ENCODE measurements around the gene CELF4.

CELF4 gene

GRCh38 chr18:37422116-37422515, 143.5 kb downstream of the CELF4 start:
- DNase-seq (ENCODE audit: low spot score), result no peak
- no peak for FAIRE-seq

GRCh38 chr18:37421341-37422077, 144.1 kb downstream of the CELF4 start:
- DNase-seq (ENCODE audit: low spot score) (peak; percentile 5), FAIRE-seq (no peak)

DNA sequence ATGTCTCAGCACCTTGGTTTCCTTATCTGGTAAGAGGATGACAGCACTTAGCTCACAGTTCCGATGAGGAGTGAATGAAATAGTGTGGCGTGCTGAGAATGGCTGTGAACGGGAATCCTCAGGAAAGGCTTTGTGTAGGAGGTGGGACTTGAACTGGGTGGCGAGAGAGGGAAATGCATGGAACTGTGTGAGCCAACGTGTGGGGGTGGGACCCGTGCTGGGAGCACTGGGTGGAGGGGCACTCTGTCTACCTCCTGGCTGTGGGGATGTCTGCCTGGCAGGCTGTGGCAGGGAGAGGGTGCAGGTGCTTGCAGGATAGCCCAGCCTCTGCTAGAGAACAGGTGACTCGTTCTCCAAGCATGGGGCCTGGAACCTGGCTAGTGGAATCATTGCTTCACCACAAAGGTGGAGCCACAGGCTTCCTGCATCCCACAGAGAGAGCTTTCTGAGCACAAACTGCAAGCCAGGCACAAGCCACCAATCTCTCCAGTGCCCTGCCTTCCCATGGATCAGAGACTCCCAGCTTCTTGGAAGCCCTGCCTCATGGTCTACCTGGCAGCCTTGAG, 145.2 kb downstream of the CELF4 start:
- DNase-seq (ENCODE audit: low spot score), result peak; percentile 6
- no peak for FAIRE-seq

DNA sequence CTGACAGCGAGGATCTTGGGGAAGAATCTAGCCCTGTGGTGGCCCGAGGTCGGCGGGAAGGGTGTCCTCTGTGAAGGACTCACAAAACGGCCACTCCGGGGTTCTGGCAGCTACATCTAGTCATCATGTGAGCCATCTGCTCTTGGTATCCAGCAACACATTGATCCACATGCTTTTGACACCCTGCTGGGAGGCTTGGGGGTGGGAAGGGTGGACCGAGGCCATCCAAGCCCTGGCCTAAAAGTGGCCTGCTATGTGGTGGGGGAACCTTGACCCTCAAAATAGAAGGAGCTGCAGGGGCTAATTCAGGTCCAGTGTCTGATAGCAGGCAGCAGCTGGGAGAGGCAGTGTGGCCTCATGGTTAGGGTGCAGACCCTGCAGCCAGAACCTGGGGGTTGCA, 145.7 kb downstream of the CELF4 start:
- FAIRE-seq, result no peak

DNA sequence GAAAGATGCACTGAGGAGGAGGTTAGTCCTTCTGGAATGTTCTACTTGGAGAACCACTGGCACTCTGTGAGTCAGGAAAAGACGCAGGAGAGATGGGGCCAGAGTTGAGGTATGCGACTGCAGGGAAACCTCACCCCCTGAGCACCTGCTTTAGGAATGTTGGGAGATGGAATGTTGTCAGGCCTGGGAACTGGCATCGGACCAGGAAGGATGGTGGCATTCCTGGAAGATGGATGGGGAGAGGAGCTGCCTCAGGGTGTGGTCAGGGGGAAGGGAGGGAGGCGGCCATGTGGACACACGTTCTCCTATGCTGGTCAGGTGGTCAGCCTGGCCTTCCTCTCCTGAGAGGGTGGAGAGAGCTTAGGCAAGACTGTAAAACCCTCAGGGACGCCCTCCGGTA, 146.3 kb downstream of the CELF4 start:
- DNase-seq (ENCODE audit: low spot score) (peak; percentile 56), FAIRE-seq (no peak)

More for the DNA sequence above, 145.7 kb downstream of the CELF4 start:
- no peak for DNase-seq (ENCODE audit: low spot score)

DNA sequence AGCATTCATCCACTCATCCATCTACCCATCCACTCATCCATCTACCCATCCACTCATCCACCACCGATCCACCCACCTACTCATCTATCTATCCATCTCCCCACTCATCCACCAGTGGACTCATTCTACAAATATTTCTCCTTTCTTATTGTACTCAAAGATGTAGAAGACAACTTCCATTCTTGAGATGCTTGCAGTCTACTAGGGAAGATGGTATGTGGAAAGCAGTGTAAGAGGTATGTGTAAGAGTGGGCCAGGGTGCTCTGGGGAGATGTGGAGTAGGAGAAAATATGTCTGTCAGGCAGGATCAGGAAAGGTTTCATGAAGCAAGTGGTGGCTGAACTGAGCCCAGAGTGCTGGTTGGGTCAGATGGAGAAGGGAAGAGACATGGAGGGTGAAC, 150.8 kb downstream of the CELF4 start:
- DNase-seq (ENCODE audit: low spot score) (no peak), FAIRE-seq (no peak)

- FAIRE-seq (no peak), DNase-seq (ENCODE audit: low spot score) (no peak)
Observed at GRCh38 chr18:37412829-37413228, 152.8 kb downstream of the CELF4 start.

- FAIRE-seq (no peak), DNase-seq (ENCODE audit: low spot score) (no peak)
Observed at GRCh38 chr18:37412333-37412732, 153.3 kb downstream of the CELF4 start.

DNA sequence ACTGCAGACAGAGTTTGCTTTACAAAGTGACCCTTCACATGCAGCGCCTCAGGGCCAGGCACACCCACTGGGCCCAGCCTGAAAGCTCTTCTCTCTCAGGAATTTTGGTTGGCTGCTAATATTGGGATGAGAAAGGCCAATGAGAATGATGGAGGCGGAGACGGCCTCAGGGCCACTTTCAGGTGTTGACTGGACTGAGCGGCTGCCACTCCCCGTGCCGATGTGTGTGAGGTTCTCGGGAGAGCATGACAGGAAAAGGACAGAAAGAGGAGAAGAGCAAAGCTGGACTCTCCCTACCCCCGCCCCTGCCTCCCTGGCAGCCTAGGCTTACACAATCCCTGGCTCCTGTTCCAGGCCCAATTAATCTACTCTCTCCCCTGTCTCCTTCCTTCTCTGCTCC, 155.7 kb downstream of the CELF4 start:
- no peak for DNase-seq (ENCODE audit: low spot score)

DNA sequence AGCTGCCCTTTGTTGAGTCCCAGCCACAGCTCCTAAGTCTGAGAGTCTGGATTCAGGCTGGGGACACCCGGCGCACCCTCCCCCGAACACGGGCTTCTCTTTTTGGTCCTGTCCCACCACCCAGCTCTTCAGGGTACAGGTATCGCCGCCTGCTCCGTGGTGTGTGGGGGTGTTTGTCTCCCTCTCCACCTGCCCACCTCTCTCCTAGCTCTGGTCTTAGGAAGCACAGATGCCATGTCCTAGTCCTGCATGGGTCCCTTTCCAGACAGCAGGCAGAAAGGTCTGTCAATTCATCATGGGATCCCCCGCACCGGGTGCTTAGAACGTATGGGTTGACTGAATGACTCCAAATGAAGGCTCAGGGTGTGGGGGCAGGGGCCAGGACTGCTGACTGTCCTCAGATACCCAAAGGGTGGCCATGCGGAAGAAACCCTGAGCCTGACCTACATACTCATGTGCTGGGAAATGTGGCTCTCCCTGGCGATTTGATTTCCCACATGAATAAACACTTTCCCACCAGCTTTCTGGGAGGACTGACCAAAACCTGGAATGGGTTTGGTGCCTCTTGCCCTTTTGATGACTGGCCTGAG, 156.8 kb downstream of the CELF4 start:
- DNase-seq (ENCODE audit: low spot score), result no peak
- FAIRE-seq, result no peak

More for the DNA sequence above, 155.7 kb downstream of the CELF4 start:
- no peak for FAIRE-seq

GRCh38 chr18:37407571-37407970, 158.0 kb downstream of the CELF4 start:
- FAIRE-seq, result no peak

GRCh38 chr18:37405772-37406171, 159.8 kb downstream of the CELF4 start:
- DNase-seq (ENCODE audit: low spot score) (no peak), FAIRE-seq (no peak)

More at GRCh38 chr18:37407571-37407970, 158.0 kb downstream of the CELF4 start:
- DNase-seq (ENCODE audit: low spot score), result no peak

- DNase-seq (ENCODE audit: low spot score) (no peak), FAIRE-seq (no peak)
Observed at GRCh38 chr18:37405229-37405628, 160.4 kb downstream of the CELF4 start.

DNA sequence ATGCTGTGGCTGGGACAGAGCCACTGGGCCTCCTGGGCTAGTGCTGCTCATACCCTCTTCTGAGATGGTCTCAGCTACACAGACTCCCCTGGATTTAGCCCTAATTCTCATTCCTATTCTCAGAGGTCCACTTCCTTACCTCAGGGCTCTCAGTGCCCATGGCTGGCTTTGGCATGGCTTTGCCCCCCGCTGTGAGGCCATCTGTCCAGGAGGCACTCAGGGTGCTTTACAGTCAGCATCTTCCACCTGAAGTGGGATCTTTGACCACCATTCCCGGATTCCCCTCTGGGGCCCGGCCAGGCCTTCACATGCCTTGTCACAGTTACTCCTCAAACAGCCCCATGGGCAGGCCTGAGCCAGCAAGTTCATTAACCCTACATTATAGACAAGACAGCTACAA, 161.8 kb downstream of the CELF4 start:
- DNase-seq (ENCODE audit: low spot score) (no peak), FAIRE-seq (no peak)

GRCh38 chr18:37403100-37403781, 162.4 kb downstream of the CELF4 start:
- FAIRE-seq, result no peak
- DNase-seq (ENCODE audit: low spot score), result peak; percentile 63

DNA sequence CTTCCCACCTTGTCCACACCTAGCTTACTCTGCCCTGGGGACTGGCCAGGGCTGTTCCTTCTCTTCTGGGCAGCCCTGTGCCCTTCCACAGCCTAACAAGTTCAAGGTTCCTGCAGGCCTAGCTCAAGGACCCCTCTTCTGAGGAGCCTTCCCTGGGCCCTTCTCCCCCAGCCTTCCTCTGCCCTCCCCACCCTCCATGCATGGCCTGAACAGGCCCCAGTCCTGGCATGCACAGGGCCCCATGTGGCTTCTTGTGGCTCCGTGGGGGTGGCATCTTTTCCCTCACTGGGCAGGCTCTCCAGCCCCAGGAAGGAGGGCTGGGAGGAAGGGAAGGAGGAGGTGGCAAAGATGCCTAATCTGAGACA, 162.9 kb downstream of the CELF4 start:
- DNase-seq (ENCODE audit: low spot score) (no peak), FAIRE-seq (no peak)

DNA sequence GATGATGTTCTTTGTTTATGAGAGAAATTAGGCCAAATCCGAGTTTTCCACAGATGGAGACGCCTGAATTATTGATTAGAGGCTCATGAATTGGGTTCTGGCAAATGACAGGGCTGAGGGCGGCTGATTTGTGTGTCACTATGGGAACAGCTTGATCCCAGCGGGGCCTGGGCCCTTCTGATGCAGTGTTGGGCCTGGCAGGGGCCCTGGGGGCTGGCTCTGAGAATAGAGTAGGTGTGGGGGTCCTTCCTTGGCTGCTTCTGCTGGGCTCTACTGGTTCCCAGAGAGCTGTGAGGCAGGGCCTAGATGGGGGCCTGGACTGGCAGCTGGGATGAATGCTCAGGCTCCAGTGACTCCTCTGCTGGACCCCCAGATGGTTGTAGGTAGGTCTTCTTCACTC, 164.8 kb downstream of the CELF4 start:
- no peak for FAIRE-seq
- no peak for DNase-seq (ENCODE audit: low spot score)

GRCh38 chr18:37398248-37398920, 167.2 kb downstream of the CELF4 start:
- DNase-seq (ENCODE audit: low spot score) (no peak), FAIRE-seq (no peak)

DNA sequence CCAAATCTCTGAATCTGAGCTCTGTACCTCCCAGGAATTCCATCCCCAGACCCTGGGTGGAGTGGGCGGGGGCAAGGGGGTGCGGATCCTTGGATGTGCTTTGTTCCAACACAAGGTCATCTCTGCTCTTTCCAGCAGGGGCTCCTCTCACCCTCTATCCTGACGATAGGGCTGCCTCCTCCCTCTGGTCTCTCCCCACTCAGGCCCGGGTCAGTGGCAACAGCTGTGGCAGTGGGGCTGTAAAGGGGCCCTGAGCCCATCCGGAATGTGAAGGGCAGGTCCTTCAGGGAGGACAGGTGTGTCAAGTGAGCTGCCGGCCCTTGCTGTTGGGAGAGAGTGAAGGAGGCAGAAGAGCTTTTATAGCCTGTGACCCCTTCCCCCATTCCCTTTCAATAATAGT, 167.8 kb downstream of the CELF4 start:
- FAIRE-seq, result no peak

GRCh38 chr18:37396971-37397720, 168.5 kb downstream of the CELF4 start:
- FAIRE-seq (no peak), DNase-seq (ENCODE audit: low spot score) (no peak)

More for the DNA sequence above, 167.8 kb downstream of the CELF4 start:
- no peak for DNase-seq (ENCODE audit: low spot score)

GRCh38 chr18:37395631-37396030, 170.0 kb downstream of the CELF4 start:
- DNase-seq (ENCODE audit: low spot score) (no peak), FAIRE-seq (no peak)

Measured in RCC 7860 (cell line).